ENCODE results near the gene LLCFC1.

LLCFC1 gene

GRCh38 chr7:142932386-142933091 is 6.7 kb upstream of the LLCFC1 start:
- TF ChIP-seq SIN3A (IDR thresholded peaks at IDR 0.05; ENCODE audit: borderline replicate concordance, insufficient read depth, low read length) (no peak), REST (IDR thresholded peaks at IDR 0.05; ENCODE audit: insufficient read depth in 1 of 2, low read depth in 2 of 2, low read length in 2 of 2) (no peak), POLR2AphosphoS5 (IDR thresholded peaks at IDR 0.05; ENCODE audit: low read depth, low read length) (no peak), TAF1 (IDR thresholded peaks at IDR 0.05; ENCODE audit: borderline replicate concordance, insufficient read depth, low read length) (no peak), FOXP2 (optimal IDR thresholded peaks at IDR 0.05; ENCODE audit: borderline replicate concordance, extremely low read depth, extremely low read length, insufficient read depth) (no peak)

- TF ChIP-seq TAF1 (IDR thresholded peaks at IDR 0.05; ENCODE audit: borderline replicate concordance, insufficient read depth, low read length) = no peak
- no peak for TF ChIP-seq POLR2AphosphoS5 (IDR thresholded peaks at IDR 0.05; ENCODE audit: low read depth, low read length)
- TF ChIP-seq REST (IDR thresholded peaks at IDR 0.05; ENCODE audit: insufficient read depth in 1 of 2, low read depth in 2 of 2, low read length in 2 of 2) = no peak
- TF ChIP-seq SIN3A (IDR thresholded peaks at IDR 0.05; ENCODE audit: borderline replicate concordance, insufficient read depth, low read length) = no peak
- TF ChIP-seq FOXP2 (optimal IDR thresholded peaks at IDR 0.05; ENCODE audit: borderline replicate concordance, extremely low read depth, extremely low read length, insufficient read depth) = no peak
These were observed 6.2 kb upstream of the LLCFC1 start for GRCh38 chr7:142933092-142933475.

- TF ChIP-seq POLR2AphosphoS5 (IDR thresholded peaks at IDR 0.05; ENCODE audit: low read depth, low read length) = no peak
- no peak for TF ChIP-seq TAF1 (IDR thresholded peaks at IDR 0.05; ENCODE audit: borderline replicate concordance, insufficient read depth, low read length)
- no peak for TF ChIP-seq REST (IDR thresholded peaks at IDR 0.05; ENCODE audit: insufficient read depth in 1 of 2, low read depth in 2 of 2, low read length in 2 of 2)
- TF ChIP-seq SIN3A (IDR thresholded peaks at IDR 0.05; ENCODE audit: borderline replicate concordance, insufficient read depth, low read length) = no peak
- no peak for TF ChIP-seq FOXP2 (optimal IDR thresholded peaks at IDR 0.05; ENCODE audit: borderline replicate concordance, extremely low read depth, extremely low read length, insufficient read depth)
These were observed 5.7 kb upstream of the LLCFC1 start, which contains the start of gene TRPV5 for GRCh38 chr7:142933624-142934023. Gene TRPV5, minus strand, starts transcription at chr7:142933746. Its CDS starts 287 bp downstream, at chr7:142933459.

- no peak for TF ChIP-seq POLR2AphosphoS5 (IDR thresholded peaks at IDR 0.05; ENCODE audit: low read depth, low read length)
- no peak for TF ChIP-seq TAF1 (IDR thresholded peaks at IDR 0.05; ENCODE audit: borderline replicate concordance, insufficient read depth, low read length)
- no peak for TF ChIP-seq REST (IDR thresholded peaks at IDR 0.05; ENCODE audit: insufficient read depth in 1 of 2, low read depth in 2 of 2, low read length in 2 of 2)
- TF ChIP-seq FOXP2 (optimal IDR thresholded peaks at IDR 0.05; ENCODE audit: borderline replicate concordance, extremely low read depth, extremely low read length, insufficient read depth) = no peak
- TF ChIP-seq SIN3A (IDR thresholded peaks at IDR 0.05; ENCODE audit: borderline replicate concordance, insufficient read depth, low read length) = no peak
These were observed 5.2 kb upstream of the LLCFC1 start for GRCh38 chr7:142934056-142934455.
